GM23248 (cell line): ENCODE data around the gene CST4.

Experiments used
- EZH2 ChIP-seq: fragments of 200-600 bp; sonication (generic); IDR thresholded peaks from 2 replicates; pipeline ENCODE4 v1.6.1; 2018; ENCODE audit warnings: antibody characterized with exemption, mild to moderate bottlenecking; ENCODE audit not compliant: insufficient read depth, poor library complexity, severe bottlenecking
- EZH2phosphoT487 ChIP-seq: fragments of 200-600 bp; sonication (generic); IDR thresholded peaks from 2 replicates; pipeline ENCODE4 v1.6.1; 2018; ENCODE audit warnings: antibody characterized with exemption, moderate library complexity, mild to moderate bottlenecking, low read depth; ENCODE audit not compliant: insufficient read depth

DNA sequence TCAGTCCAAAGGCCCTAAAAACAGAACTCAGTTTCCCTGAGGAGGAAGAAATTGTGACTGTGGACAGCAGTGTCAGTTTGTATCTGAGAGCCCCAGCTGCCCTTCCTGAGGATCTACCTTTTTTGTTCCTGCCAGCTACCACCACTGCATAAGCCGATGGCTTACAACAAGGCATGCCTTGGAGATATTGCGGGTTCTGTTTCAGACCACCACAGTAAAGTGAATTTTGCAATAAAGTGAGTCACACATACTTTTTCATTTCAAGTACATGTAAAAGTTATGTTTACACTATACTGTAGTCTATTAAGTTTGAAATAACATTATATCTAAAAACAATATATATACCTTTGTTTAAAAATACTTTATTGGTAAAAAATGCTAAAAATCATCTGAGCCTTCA, 41.5 kb downstream of the CST4 start:
- TF ChIP-seq EZH2, result no peak
- TF ChIP-seq EZH2phosphoT487, result no peak
